ENCODE measurements around the gene RADIL.
"Not testable (repeated sequence)": the region's sequence is repeated elsewhere in the genome, so short reads cannot be mapped to it uniquely, and the experiment has no call there.

The RADIL gene

GRCh38 chr7:4800926-4801838, 82.3 kb downstream of the RADIL start:
- in situ Hi-C loops (cut with HindIII; ENCODE audit: low pct_ligation_motif_present, low pct_unique_long_range_greater_than_20kb, low sequenced_read_pairs) = no loop called here
- DNase-seq = no peak

GRCh38 chr7:4800487-4800886, 83.0 kb downstream of the RADIL start:
- DNase-seq = no peak
- in situ Hi-C loops (cut with HindIII; ENCODE audit: low pct_ligation_motif_present, low pct_unique_long_range_greater_than_20kb, low sequenced_read_pairs) = no loop called here

- in situ Hi-C loops (cut with HindIII; ENCODE audit: low pct_ligation_motif_present, low pct_unique_long_range_greater_than_20kb, low sequenced_read_pairs) = no loop called here
- no peak for DNase-seq
Measured at GRCh38 chr7:4799508-4800268, 83.8 kb downstream of the RADIL start.

GRCh38 chr7:4798706-4799235, 84.7 kb downstream of the RADIL start:
- no peak for DNase-seq
- in situ Hi-C loops (cut with HindIII; ENCODE audit: low pct_ligation_motif_present, low pct_unique_long_range_greater_than_20kb, low sequenced_read_pairs) = no loop called here

- DNase-seq = peak; percentile 71
- in situ Hi-C loops (cut with HindIII; ENCODE audit: low pct_ligation_motif_present, low pct_unique_long_range_greater_than_20kb, low sequenced_read_pairs) = no loop called here
Measured at GRCh38 chr7:4797858-4798705, 85.4 kb downstream of the RADIL start.

GRCh38 chr7:4796453-4796852, 87.1 kb downstream of the RADIL start:
- in situ Hi-C loops (cut with HindIII; ENCODE audit: low pct_ligation_motif_present, low pct_unique_long_range_greater_than_20kb, low sequenced_read_pairs) = no loop called here
- no peak for DNase-seq

GRCh38 chr7:4794591-4795350, 88.7 kb downstream of the RADIL start:
- in situ Hi-C loops (cut with HindIII; ENCODE audit: low pct_ligation_motif_present, low pct_unique_long_range_greater_than_20kb, low sequenced_read_pairs) = no loop called here
- DNase-seq = no peak

GRCh38 chr7:4794171-4794570, 89.3 kb downstream of the RADIL start:
- in situ Hi-C loops (cut with HindIII; ENCODE audit: low pct_ligation_motif_present, low pct_unique_long_range_greater_than_20kb, low sequenced_read_pairs); DNase-seq: not testable (repeated sequence)

GRCh38 chr7:4793385-4793993, 90.0 kb downstream of the RADIL start:
- DNase-seq; in situ Hi-C loops (cut with HindIII; ENCODE audit: low pct_ligation_motif_present, low pct_unique_long_range_greater_than_20kb, low sequenced_read_pairs): not testable (repeated sequence)

GRCh38 chr7:4792537-4793126, 90.9 kb downstream of the RADIL start:
- DNase-seq = no peak
- in situ Hi-C loops (cut with HindIII; ENCODE audit: low pct_ligation_motif_present, low pct_unique_long_range_greater_than_20kb, low sequenced_read_pairs) = no loop called here

- in situ Hi-C loops (cut with HindIII; ENCODE audit: low pct_ligation_motif_present, low pct_unique_long_range_greater_than_20kb, low sequenced_read_pairs) = no loop called here
- DNase-seq = peak; percentile 61
Measured at GRCh38 chr7:4791738-4792536, 91.6 kb downstream of the RADIL start.

GRCh38 chr7:4791101-4791737, 92.3 kb downstream of the RADIL start:
- in situ Hi-C loops (cut with HindIII; ENCODE audit: low pct_ligation_motif_present, low pct_unique_long_range_greater_than_20kb, low sequenced_read_pairs) = no loop called here
- DNase-seq = no peak

GRCh38 chr7:4790516-4790991, 93.0 kb downstream of the RADIL start:
- DNase-seq = no peak
- in situ Hi-C loops (cut with HindIII; ENCODE audit: low pct_ligation_motif_present, low pct_unique_long_range_greater_than_20kb, low sequenced_read_pairs) = no loop called here

- DNase-seq = no peak
- in situ Hi-C loops (cut with HindIII; ENCODE audit: low pct_ligation_motif_present, low pct_unique_long_range_greater_than_20kb, low sequenced_read_pairs) = no loop called here
Measured at GRCh38 chr7:4790078-4790465, 93.4 kb downstream of the RADIL start.

- no peak for DNase-seq
- in situ Hi-C loops (cut with HindIII; ENCODE audit: low pct_ligation_motif_present, low pct_unique_long_range_greater_than_20kb, low sequenced_read_pairs) = no loop called here
Measured at GRCh38 chr7:4789194-4790077, 94.1 kb downstream of the RADIL start.
